ENCODE data around the gene BRF1.
A peak's percentile ranks its signal among the peaks of the same experiment; 100 is the strongest.

- TF ChIP-seq CTCF (IDR thresholded peaks at IDR 0.05) (peak in 1 of 4 donors; percentile 9), POLR2A (IDR thresholded peaks at IDR 0.05) (no peak)
Observed at GRCh38 chr14:105187935-105188524, 112.8 kb downstream of the BRF1 start.

Data from right lobe of liver (tissue), 4 donors.